Smooth muscle cell (in vitro differentiated cells): Measurements from ENCODE around the gene GDPD5. TPM values are rescaled to one million over a fixed set of nuclear protein-coding genes. Genes with fewer than 3 reads are reported as not detected.
A peak's percentile ranks its signal among the peaks of the same experiment; 100 is the strongest.

Source experiments
- DNase-seq: peaks from one replicate; lab custom pipeline; 2025; ENCODE audit not compliant: unreplicated experiment; lab: John Stamatoyannopoulos, UW
- H2AFZ ChIP-seq: fragments of 200-600 bp; sonication (generic); 2 replicates; pipeline ENCODE4 v1.6.0; 2016; ENCODE audit warnings: antibody characterized with exemption, low read depth, mild to moderate bottlenecking
- H3F3A ChIP-seq: fragments of 200-600 bp; sonication (generic); 2 replicates; pipeline ENCODE4 v1.6.0; 2017; ENCODE audit warnings: antibody characterized with exemption, low read depth
- H3K27ac ChIP-seq: fragments of 200-600 bp; sonication (generic); 2 replicates; pipeline ENCODE4 v1.5.1; 2016; ENCODE audit warnings: low read depth, mild to moderate bottlenecking
- H3K27me3 ChIP-seq: fragments of 200-600 bp; sonication (generic); 2 replicates; pipeline ENCODE4 v1.6.1; 2016; ENCODE audit warnings: low read depth, mild to moderate bottlenecking
- H3K36me3 ChIP-seq: fragments of 200-600 bp; sonication (generic); 2 replicates; pipeline ENCODE4 v1.5.1; 2016; ENCODE audit warnings: low read depth
- H3K4me1 ChIP-seq: fragments of 200-600 bp; sonication (generic); 2 replicates; pipeline ENCODE4 v1.5.1; 2016; ENCODE audit warnings: low read depth
- H3K4me2 ChIP-seq: fragments of 200-600 bp; sonication (generic); 2 replicates; pipeline ENCODE4 v1.6.0; 2016; ENCODE audit warnings: mild to moderate bottlenecking
- H3K4me3 ChIP-seq: fragments of 200-600 bp; sonication (generic); 2 replicates; pipeline ENCODE4 v1.5.1; 2016; ENCODE audit warnings: mild to moderate bottlenecking
- H3K79me2 ChIP-seq: fragments of 200-600 bp; sonication (generic); 2 replicates; pipeline ENCODE4 v1.6.0; 2016; ENCODE audit warnings: low read depth, mild to moderate bottlenecking
- H3K9ac ChIP-seq: fragments of 200-600 bp; sonication (generic); 2 replicates; pipeline ENCODE4 v1.6.0; 2016; ENCODE audit warnings: low read depth
- H3K9me3 ChIP-seq: fragments of 200-600 bp; sonication (generic); replicated peaks from 2 replicates; pipeline ENCODE4 v1.5.1; 2016; ENCODE audit warnings: low read depth
- H4K20me1 ChIP-seq: fragments of 200-600 bp; sonication (generic); 2 replicates; pipeline ENCODE4 v1.6.0; 2016; ENCODE audit warnings: low read depth
- WGBS: methylation state at CpG from one replicate; pipeline ENCODE4 v1.1.7; 2016; ENCODE audit warnings: low lambda C conversion rate; 5-methylcytosine and 5-hydroxymethylcytosine counted together
- polyA plus RNA-seq: library from polyadenylated mRNA; unstranded; fragments of >200 nt; fragmentation: Nextera tagmentation; extraction: Ambion mirVana; gene quantifications from 2 replicates; pipeline ENCODE4 v1.2.1, GENCODE V29; 2016
- total RNA-seq: library from RNA; depleted of rRNA; stranded (reverse); fragments of >200 nt; gene quantifications from 2 replicates; pipeline ENCODE4 v1.2.3, GENCODE V29; 2014
- TF ChIP-seq, protein P1 (sequence below): fragments of 200-600 bp; sonication (generic); IDR thresholded peaks from 2 replicates; pipeline ENCODE4 v1.5.1; 2017; ENCODE audit warnings: borderline replicate concordance, mild to moderate bottlenecking, antibody characterized with exemption; ENCODE audit not compliant: insufficient read depth, poor library complexity, severe bottlenecking

Gene GDPD5
- total and polyA plus RNA-seq, 2 experiments from 2014 or later: 2.3 to 5.8 TPM

DNA sequence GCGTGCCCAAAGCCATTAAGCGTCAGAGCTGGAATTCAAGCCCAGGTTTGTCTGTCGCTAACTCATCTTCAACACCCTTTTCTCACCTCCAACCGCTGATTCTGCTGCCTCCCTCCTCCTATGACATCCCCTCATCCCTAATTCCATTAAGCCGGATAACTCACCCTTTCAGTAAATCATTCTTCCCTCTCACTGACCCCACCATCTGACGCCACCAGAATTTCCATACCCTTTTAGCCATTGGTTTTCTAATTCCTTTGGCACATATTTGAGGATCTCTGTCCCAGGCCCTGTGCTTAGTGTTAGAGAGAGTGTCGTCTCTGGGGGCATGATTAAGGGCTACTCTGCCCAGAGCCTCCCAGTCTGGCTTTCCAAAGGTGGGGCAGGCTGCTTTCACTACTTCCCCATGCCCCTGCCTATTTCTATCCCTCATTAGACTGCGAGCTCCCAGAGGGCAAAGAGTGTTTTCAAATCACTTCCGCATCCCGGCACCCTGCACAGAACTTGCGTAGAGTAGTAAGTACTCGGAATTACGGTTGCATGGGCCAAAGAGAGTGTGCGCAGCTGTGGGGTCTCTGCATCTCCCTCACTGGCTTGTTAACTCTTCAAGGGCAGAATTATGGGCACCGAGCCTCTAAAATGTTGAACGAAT lies 96.6 kb downstream of the GDPD5 start:
- H4K20me1 ChIP-seq: no peaks in the 10 kb centered on the region
- 97% methylated on average over 16 of the region's 16 CpGs for WGBS
- peak overlapping the region; percentile 83 for H3K4me2 ChIP-seq
- no peak overlapping the region for H3K27ac ChIP-seq
- H2AFZ ChIP-seq: no peak overlapping the region
- no peaks in the 10 kb centered on the region for H3K79me2 ChIP-seq
- peaks cover 35% of the 10 kb centered on the region for H3K27me3 ChIP-seq
- H3K4me3 ChIP-seq: no peak overlapping the region
- H3K36me3 ChIP-seq: no peaks in the 10 kb centered on the region
- no peak for DNase-seq
- no peak overlapping the region for H3K9ac ChIP-seq
- H3K4me1 ChIP-seq: peaks cover 13% of the 10 kb centered on the region
- H3F3A ChIP-seq: no peaks in the 10 kb centered on the region
- TF ChIP-seq, protein P1, sequence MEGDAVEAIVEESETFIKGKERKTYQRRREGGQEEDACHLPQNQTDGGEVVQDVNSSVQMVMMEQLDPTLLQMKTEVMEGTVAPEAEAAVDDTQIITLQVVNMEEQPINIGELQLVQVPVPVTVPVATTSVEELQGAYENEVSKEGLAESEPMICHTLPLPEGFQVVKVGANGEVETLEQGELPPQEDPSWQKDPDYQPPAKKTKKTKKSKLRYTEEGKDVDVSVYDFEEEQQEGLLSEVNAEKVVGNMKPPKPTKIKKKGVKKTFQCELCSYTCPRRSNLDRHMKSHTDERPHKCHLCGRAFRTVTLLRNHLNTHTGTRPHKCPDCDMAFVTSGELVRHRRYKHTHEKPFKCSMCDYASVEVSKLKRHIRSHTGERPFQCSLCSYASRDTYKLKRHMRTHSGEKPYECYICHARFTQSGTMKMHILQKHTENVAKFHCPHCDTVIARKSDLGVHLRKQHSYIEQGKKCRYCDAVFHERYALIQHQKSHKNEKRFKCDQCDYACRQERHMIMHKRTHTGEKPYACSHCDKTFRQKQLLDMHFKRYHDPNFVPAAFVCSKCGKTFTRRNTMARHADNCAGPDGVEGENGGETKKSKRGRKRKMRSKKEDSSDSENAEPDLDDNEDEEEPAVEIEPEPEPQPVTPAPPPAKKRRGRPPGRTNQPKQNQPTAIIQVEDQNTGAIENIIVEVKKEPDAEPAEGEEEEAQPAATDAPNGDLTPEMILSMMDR: no peak
- no peaks in the 10 kb centered on the region for H3K9me3 ChIP-seq

DNA sequence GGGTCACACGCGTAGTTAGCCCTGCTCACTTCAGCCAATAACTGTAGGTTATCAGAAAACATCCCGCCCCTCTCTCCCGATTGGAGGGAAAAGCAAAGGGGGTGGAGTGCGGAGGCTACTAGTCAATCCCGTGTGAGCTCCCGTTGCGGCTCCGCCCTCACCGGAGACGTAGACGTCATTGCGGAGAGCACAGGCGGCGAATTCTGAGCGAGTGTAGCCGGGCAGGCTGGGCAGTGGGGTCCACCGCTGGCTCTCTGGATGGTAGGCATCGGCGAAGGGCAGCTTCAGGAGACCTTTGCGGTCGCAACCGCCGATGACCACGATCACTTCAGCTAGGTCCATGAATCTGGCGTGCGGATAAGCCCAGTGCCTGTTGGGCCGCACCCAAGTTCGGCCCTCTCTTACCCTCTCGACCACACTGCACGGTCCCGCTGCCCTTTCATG lies 97.4 kb downstream of the GDPD5 start:
- Histone ChIP-seq H3F3A (no peaks in the 10 kb centered on the region), H3K4me3 (no peak overlapping the region), H2AFZ (no peak overlapping the region), H3K4me2 (no peak overlapping the region), H3K4me1 (peaks cover 13% of the 10 kb centered on the region), H4K20me1 (no peaks in the 10 kb centered on the region), H3K9ac (no peak overlapping the region), H3K9me3 (no peaks in the 10 kb centered on the region), H3K27ac (no peak overlapping the region), H3K27me3 (peaks cover 27% of the 10 kb centered on the region), H3K36me3 (no peaks in the 10 kb centered on the region), H3K79me2 (no peaks in the 10 kb centered on the region)
- DNase-seq: no peak
- TF ChIP-seq, protein P1: no peak
- WGBS: 92% methylated on average over 32 of the region's 32 CpGs

DNA sequence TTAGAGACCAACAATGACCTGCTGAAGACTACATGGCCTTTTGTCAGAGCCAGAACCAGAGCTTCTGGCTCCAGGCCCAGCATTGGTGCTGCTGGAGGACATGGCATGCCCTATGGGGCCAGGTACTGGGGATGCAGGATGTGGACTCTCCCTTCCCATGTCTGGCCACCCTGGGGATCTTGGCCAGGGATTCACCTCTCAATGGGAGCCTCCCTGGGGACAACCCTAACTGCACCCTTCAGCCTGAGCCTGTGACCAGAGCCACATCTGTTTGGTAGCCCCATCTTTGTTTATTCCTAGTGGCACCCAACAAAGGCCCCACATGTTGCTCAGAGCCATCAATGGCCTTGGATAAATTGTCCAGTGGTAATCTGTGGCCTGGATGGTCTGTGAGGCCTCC lies 98.6 kb downstream of the GDPD5 start:
- H3K27me3 ChIP-seq: peaks cover 16% of the 10 kb centered on the region
- no peak overlapping the region for H3K4me3 ChIP-seq
- no peak for DNase-seq
- H3K9ac ChIP-seq: no peak overlapping the region
- TF ChIP-seq, protein P1: no peak
- H3K27ac ChIP-seq: no peak overlapping the region
- peaks cover 7% of the 10 kb centered on the region for H3K4me1 ChIP-seq
- no peaks in the 10 kb centered on the region for H3K36me3 ChIP-seq
- H3K79me2 ChIP-seq: no peaks in the 10 kb centered on the region
- H3F3A ChIP-seq: no peaks in the 10 kb centered on the region
- H3K4me2 ChIP-seq: no peak overlapping the region
- H4K20me1 ChIP-seq: no peaks in the 10 kb centered on the region
- H2AFZ ChIP-seq: no peak overlapping the region
- H3K9me3 ChIP-seq: no peaks in the 10 kb centered on the region

DNA sequence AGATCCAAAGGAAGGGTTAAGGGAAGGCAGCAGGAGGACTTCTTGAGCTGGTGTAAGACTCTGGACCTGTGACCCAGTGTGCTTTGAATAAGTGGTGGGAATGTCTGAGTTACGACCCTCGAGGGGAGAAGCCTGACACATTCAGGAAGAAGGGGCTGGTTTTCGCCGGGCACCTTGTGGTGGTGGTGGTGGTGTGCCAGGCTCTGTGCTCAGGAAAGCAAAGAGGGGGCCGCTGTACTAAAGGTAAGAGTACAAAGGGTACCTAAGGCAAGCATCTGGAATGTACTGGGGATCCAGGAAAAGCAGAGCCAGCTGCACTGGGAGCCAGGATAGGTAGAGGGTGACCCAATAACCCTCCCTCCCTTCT lies 99.0 kb downstream of the GDPD5 start:
- H3K4me2 ChIP-seq: no peak overlapping the region
- peaks cover 7% of the 10 kb centered on the region for H3K4me1 ChIP-seq
- no peak overlapping the region for H3K9ac ChIP-seq
- no peak overlapping the region for H3K27ac ChIP-seq
- H3K9me3 ChIP-seq: no peaks in the 10 kb centered on the region
- H3K36me3 ChIP-seq: no peaks in the 10 kb centered on the region
- H3K27me3 ChIP-seq: peaks cover 12% of the 10 kb centered on the region
- TF ChIP-seq, protein P1: no peak
- no peak for DNase-seq
- H4K20me1 ChIP-seq: no peaks in the 10 kb centered on the region
- no peak overlapping the region for H3K4me3 ChIP-seq
- no peaks in the 10 kb centered on the region for H3K79me2 ChIP-seq
- H3F3A ChIP-seq: no peaks in the 10 kb centered on the region
- H2AFZ ChIP-seq: no peak overlapping the region
- WGBS: 89% methylated on average over 5 of the region's 5 CpGs
